Left ventricle myocardium superior (tissue), 1 donor: ENCODE results near the gene NR2F2. TPM values are rescaled to one million over a fixed set of nuclear protein-coding genes. Genes with fewer than 3 reads are reported as not detected.

Experiments
- ATAC-seq: fragments of 200-7000 bp; cut with Tn5 transposase; one replicate; pipeline ENCODE4 v1.9.1; 2020; ENCODE audit warnings: mild to moderate bottlenecking, moderate library complexity
- DNase-seq: peaks from one replicate; pipeline ENCODE4 v3.0.0-alpha.2; 2020
- intact Hi-C: fragments of 100-400 bp; cut with micrococcal nuclease; formaldehyde crosslinking; loops from one replicate; pipeline ENCODE4 v1.11.0; 2022
- total RNA-seq: library from RNA; stranded (reverse); fragmentation: NEBNext Ultra II Directional; extraction: Animal tissue kit (Norgen Biotek cat#: 25700); gene quantifications from one replicate; pipeline ENCODE4 v1.2.1, GENCODE V29; 2021
- donor health status: DM: no; HTN: yes; CAD: no; lungs with severe emphysema.

The NR2F2 gene
- total RNA-seq, 1 donor from 2014 or later, result 18.0 TPM

DNA sequence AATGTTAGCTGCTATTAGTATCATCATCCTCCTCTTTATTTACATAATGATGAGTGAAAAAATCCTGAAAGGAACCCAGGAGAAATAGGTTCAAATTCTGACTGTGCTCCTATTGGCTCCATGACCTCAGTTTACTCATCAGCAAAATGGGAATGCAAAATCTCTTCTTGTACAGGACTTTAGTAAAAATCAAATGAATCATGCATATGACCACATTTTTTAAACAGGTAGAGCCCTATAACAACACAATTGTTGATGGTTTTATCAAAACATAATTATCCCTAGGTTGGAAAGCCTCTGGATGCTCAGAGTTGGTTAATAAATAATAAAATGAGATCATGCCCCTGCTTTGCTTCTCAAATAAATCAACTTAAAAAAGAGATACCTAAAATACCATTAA is 16.0 kb upstream of the NR2F2 start:
- intact Hi-C loops, result no loop called here
- DNase-seq (no peak), ATAC-seq (no peak)

DNA sequence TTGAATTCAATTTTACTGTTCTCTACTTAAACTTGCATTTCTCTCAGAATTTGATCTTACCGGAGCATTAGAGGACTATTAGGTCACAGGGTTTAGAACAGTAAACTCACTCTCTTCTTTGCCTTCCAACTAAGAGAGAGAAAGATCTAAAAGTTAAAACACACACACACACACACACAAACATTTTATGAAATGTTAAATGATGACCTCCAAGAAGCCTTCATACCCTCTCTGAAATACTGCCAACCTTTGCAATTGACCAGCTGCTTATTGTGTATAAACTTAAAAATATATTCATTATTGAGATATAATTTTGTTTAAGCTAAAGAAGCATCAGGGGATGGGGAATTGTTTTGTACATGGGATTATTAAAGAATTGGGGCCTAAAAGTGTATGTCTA is 15.5 kb upstream of the NR2F2 start:
- DNase-seq (no peak), ATAC-seq (no peak)
- intact Hi-C loops, result no loop called here

DNA sequence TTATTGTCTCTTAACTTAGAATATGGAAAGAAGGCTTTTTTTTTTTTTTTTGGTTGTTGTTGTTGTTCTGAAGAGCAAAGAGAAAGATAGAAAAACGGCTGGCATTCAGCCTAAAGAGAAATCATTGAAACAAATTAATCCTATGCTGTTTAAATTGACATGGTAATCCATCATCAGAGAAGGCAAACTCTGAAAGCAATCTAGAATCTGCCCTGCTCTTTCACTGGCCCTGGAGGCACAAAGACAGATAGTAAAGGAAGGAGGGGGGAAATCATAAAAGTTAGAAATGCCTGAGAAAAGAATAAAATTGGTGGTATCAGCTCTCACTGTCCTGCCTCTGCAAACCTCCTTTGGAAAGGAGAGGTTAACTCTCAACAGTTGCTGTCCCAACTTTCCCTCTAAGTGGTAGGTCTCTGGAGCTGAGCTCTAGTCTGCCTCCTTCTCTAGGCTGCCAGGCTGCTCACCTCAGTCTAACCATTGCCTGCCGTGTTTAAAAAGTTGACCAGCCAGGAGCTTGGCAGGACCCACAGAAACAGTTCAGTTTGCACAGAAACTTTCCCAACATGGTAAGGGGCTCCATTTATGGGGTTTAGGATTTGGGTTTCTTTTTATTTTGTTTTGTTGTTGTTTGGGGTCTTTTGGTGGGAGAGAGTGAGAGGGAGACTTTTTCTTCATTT is 13.4 kb upstream of the NR2F2 start:
- intact Hi-C loops, result no loop called here
- ATAC-seq, result no peak
- DNase-seq, result no peak

DNA sequence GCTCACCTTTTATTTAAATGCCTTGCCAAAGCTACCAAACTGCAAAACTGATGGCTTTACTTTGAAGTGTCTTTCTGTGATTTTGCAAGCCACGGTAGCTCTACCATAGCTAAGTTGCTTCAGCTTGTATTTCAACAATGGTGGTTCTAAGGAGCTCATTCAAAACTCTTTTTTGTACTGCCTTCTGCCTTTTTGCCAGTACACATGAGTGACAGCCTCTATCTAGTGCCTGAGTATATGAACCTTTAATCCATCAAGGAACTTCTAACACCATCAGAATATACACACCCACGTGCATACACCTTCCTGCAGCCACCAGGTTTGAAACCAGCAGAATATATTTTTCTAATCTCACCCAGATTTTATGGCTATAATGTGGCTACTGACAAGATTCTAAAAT is 10.4 kb upstream of the NR2F2 start:
- intact Hi-C loops, result no loop called here
- ATAC-seq (no peak), DNase-seq (no peak)

DNA sequence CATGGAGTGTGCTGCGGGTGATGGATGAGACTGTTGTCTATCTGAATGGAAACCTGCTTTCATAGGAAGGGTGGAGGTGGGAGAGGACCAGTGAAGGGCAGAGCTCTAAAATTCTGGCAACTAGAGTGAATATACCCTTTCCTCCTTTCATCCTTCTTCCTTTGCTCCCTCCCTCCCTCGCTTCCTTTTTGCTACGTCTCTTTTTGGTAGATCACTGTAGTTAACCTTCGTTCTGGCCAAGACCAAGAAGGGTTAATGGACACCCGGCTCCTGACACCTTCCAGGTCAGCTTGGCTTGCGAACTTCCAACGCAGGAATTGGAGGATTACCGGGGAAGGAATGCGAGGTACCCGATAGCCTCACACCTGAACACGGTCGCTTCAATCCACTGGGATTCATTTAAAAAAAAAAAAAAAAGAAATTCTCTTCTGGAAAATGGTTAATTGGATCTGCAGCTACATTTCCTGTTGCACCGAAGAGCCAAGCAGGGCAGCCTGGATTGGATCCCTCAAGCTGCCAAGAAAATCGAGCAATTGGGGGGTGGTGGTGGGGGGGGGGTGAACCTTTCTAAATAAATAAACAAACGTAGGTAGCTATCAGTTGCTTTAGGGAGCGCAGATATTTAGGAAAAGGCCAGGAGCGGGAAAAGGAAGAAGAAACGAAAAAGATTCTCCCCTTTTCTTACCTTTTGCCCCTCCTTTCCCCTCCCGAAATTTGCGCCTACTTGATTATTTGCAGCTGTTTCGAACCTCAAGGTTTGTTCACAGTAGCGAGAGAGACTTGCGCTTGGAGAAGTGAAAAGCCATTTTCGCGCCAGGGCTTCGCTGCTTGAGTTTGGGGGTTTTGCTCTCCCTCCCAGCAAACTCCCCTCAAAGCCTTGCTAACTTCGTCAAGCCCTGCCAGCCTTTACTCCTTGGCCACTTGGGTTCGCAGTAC is 9.5 kb upstream of the NR2F2 start:
- DNase-seq (no peak), ATAC-seq (no peak)
- intact Hi-C loops, result no loop called here

DNA sequence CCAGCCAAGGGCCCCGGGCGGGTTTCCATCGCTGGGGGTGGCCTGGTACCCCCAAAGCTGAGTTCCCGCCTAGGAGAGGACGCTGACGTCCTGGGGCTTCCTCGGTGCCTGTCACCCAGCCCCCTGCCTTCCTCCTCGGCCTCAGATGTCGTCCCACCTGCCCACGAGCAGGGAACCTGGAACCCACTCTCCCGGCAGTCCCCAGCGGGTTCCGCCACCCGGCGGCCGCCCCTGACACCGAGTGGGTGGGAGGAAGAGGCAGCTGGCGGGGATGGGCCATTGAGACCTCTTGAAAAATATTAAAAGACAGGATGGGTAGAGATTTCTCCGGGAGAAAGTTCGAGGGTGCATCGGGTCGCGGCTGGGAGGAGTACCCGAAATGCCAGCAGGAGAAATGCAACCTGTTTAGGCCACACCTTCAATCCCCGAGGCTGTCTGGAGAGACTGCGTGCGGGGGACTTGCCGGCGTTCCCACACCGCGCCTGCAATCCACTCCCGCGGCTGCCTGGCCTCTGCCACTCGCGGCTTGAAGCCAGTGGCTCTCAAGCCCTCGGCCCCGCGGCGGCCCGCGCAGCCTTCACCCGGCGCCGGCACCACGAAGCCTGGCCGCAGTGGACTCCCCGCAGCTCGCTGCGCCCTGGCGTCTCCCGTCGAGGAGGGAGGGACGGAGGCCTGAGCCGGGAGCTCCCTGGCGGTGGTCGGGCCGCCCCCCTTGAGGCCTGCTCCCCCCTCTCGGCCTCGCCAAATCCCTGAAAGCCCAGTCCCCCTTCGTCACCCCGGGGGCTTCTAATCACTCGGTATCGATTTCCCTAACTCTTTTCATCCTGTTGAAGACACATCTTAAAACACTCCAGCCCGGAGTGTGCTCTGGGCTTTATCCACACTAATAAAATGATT is 8.6 kb upstream of the NR2F2 start:
- ATAC-seq, result peak; percentile 63
- intact Hi-C loops, result no loop called here
- peak; percentile 59 for DNase-seq

DNA sequence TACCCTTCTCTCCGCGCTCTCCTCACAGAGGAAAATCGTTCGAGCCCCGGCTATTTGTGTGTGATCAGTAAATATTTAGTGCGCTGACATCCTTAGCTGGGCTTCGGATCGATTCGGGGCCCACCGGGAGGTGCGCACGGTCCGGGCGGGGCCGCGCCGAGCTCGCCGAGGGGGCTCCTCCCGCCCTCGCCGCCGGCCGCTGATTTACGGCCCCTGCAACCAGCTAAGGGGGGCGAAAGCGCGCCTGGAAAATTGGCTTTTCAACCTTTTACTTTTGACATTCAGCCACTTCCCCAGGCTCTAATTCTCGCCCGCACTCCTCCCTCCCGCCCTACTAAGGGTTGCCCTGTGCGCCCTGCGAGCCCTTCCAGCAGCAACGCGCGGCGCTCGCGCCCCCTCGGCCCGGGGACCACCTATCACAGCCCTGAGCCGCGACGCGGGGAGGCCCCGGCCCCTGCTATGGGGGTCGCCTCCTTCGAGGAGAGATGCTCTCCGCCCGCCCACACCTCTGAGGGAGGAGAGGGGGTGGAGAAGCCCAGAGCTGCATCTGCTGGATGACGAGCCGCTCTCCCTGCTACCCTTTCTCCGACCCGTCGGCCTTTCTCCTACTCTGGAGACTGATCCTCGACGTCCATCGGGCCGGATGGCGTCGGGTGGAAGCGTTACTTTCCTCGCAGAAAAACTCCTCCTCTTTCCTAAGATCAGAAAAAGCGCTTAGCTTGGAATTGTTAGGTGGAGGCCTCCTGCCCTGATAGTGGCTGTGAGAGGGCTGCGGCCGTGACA is 7.8 kb upstream of the NR2F2 start:
- intact Hi-C loops, result no loop called here
- DNase-seq (peak; percentile 49), ATAC-seq (peak; percentile 46)

DNA sequence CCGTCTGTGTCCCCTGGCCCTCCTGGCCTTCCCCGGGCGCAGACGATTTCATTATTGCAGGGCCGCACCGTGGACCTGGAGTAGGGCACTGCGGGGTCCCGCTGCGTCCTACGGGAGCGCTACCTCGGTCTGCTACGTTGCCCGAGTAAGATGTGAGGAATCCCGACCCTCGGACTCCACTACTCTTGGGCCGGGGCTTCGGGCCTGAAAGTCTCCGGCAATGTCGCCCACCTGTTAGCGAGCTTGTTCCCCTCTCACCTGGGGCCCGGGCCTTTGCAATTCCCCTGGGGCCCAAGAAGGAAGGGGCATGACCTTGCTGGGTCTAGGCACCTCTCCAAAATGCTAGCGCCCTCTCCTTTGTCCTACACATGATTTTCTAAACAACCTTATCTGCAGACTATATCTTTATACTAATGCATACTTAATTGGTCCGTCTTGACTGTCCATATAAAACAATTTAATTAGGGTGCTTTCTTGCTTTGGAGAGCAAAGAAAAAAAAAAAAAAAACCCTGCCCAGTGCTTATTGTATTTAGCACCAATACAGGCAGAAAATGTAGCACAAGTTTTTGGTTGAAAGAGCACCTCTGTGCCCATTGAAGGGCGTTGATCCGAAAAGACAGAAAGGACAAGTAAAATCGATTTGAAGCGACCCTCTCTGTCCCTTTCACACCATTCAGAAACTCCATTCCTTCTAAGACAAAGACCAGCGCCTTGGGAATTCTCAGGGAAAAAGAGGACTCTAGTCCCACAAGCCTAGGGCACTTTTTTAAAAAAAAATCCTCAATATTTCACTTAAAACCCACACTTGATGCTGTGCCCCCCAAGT is 7.0 kb upstream of the NR2F2 start:
- DNase-seq (peak; percentile 30), ATAC-seq (no peak)
- intact Hi-C loops, result no loop called here

DNA sequence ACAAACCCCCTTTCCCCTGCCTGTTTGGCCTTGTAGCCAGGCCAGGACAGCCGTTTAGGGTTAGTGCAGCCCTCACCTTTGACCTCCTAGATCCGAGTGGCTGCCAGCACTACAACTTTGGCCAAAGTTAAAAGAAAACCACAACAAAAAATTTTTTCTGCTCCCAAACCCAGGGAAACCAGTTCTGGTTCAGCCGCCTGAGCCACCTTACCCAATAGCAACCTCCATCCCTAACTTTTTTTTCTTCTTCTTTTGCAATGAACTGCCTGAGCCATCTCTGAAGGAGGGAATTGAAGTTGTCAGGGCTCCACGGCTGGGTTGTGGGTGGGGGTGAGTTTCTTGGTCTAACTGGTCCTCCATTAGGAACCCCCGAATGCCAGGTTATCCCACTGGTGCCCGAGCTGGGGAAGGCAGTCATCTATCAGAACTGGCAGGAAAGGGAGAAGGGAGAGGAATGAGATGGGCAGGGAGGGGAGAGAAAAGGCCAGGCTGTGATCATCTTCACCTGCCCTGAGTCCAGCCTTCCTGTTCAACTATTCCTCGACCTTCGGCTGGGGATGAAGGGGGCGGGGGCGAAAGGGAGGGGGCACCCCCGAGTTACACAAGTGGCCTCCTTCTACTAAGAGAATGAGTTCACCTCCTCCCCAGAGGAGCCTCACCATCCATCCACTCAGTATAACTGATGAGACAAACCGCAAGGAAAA is 6.2 kb upstream of the NR2F2 start:
- intact Hi-C loops, result no loop called here
- ATAC-seq, result no peak
- peak; percentile 39 for DNase-seq

DNA sequence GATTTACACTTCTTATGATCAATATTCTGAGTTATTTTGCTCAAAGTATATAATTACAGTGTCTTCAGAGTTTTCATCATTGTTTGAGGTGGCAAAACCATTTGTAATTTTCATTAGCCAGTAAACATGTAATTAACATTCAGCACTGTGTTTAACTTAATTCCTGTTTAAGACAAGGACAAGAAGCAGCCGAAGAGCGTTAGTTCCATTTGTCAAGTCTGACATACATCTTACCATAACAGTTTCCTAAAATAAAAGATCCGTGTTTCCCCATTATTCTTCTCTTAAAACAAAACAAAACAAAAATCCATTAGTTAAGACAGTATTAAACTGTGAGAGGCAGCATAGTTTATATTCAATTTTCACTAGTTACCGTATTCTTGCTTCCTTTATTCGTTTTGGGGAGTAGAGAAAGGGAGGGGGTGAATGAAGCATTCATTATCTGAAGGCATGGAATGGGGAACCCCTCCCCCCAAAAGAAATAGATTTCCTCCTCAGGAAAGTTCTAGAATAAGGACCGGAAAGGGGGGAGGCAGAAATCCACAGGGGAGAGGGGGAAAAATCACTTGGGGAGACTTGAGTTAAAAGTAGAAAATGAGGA is 5.5 kb upstream of the NR2F2 start:
- intact Hi-C loops, result no loop called here
- ATAC-seq, result no peak

DNA sequence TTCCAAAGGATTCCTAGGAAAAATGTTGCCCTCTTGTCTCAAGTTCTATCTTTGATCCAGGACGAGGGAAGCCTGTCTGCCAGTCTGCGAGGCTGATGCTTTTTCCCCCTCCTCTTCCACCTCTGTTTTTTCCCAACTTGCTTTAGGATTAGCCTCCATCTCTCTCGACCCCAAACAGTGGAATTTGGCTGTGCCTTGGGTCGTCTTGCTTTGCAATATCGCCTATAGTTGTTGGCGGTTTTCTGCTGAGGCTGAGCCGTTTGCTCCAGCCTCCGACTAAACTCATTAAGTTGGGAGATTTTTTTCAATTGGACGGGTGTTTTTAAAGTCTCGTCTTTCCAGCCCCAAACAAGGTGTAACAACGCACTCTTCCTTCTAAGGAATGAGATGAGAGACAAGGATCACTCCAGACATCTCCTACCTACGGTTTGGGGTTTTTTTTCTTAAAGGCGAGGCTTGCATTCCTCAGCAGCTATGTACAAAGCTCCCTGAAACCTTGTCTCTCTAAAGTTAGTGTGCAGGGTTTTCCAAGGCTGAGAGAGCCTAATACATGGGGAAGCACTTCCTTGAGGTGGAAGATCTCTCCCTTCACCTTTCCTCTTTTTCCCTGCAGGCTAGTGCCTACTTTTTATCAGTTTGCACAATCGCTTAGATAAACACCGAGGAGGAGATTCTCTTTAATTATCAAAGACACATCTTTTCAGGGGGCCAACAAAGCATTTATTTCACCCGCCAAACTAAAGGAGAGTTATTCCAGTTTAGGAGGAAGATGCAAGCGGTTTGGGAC is 4.8 kb upstream of the NR2F2 start:
- ATAC-seq (no peak), DNase-seq (no peak)
- intact Hi-C loops, result no loop called here

More for the DNA sequence above, 5.5 kb upstream of the NR2F2 start:
- DNase-seq, result no peak

DNA sequence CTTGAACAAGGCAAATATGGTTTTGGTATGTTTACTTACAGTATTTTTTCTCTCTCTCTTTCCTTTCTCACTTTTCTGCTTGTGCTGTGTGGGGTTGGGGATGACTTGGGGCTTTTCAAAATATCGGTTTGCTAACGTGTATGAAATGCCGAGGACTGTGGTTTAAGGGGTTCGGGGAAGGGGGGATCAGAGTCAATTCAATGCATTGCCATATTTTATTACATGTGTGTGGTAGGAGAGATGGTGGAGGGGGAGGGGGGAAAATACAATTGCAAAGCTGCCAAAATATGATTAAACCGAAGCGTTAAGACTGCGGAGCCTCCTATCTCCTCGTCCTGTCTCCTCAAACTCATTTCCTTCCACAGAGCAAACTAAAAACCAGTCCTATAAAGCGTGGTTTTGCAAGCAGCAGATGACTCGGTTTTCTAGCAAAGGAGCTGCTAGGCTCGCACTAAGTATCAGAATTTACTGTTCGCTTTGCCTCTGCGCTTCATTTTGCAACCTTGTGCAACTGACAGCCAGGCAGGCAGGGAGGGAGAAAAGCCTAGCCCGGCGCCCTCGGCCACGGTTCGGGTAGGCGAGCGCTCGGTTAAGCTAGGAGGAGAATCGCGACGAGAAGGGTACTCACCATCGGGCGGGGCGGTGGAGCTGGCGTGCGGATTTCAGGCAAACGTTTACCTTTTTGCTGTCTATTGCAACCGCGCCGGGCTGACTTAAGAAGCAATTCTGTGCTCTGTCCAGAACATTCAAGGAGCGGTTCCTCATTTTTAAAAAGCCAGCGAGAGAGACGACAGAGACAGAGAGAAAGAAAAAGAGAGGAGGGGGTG is 4.0 kb upstream of the NR2F2 start:
- intact Hi-C loops, result no loop called here
- peak; percentile 68 for DNase-seq
- ATAC-seq, result peak; percentile 18

DNA sequence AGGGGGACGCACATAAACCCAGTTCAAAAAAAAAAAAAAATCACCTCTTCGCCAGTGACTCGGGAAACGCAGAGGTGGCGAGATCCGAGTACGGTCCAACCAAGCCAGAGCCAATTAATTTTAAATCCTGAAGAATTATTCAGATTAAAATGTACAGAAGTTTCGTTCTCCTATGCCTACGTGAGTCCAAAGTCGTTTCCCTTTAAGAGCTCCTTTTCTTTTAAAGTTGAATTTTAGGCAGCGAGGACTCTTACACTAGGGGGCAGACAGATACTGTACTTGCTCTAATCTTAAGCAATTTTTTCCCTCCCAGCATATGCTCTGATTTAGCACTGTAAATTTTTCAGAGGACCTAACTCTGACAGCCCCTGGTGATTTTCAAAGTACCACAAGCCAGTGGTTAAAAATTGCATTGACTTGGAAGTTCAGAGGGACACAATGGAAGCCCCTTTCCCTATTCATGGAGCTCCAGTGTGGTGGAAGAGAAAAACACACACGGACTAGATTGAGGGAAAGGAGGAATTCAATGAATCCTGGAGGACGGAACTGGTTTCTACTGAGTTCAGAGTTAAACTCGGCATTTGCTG is 3.3 kb upstream of the NR2F2 start:
- no peak for DNase-seq
- ATAC-seq, result peak; percentile 50
- intact Hi-C loops, result no loop called here

DNA sequence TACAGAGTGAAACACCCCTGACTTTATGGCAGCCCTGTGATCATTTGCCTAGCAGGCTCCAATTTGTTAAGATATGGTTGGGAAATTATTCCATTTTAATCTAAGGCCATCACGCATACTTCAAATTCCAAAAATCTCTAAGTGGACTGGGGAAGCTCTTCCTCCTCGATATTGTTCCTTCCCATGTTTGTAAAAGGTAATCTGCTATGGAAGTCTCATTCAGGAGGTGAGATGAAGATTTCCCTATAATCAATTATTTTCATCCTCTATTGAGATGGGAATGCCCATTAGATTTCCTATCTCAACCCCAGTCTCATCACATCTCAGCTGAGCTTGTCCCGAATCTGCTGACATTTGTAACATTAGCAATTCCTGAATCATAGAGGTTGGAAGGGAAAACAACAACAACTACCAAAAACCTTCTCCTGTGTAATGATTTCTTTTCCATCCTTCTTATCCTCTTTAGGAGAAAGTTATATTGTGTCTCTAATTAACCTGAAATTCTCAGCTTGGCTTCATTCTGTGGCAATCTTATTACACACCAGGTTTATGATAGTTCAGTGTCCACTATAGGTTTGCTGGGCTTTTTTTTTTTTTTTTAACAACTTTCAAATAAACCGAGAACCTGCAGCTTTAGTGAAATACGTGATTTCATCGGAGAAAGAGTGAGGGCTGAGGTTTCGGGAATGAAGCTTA is 2.2 kb upstream of the NR2F2 start:
- intact Hi-C loops, result no loop called here
- DNase-seq, result no peak
- ATAC-seq, result no peak

DNA sequence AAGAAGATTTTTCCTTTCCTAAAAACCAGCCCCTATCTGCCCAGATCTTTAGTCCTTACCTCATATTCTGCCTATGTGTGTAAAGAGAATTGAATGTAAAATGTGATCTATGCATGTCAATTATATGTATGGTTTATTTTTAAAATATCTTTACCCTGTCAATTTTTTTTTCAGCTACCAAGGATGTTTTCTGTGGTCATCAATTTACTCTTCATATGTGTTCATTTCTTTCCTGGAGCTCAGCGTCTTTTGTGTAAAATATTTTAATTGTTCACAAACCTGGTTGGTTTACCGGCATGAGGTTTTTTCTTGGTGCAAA is 1.7 kb upstream of the NR2F2 start:
- intact Hi-C loops, result no loop called here
- ATAC-seq, result no peak
- no peak for DNase-seq
